ENCODE data around the gene LRP1B.
"Not testable (repeated sequence)": the region's sequence is repeated elsewhere in the genome, so short reads cannot be mapped to it uniquely, and the experiment has no call there.

Gene LRP1B

GRCh38 chr2:140355511-140356090, 1775.2 kb downstream of the LRP1B start:
- no peaks in the 10 kb centered on the region for H3K4me1 ChIP-seq (ENCODE audit: control insufficient read depth in 1 of 2, insufficient read depth in 2 of 2, low read length in 2 of 2)
- H3K36me3 ChIP-seq (ENCODE audit: control insufficient read depth in 1 of 2, insufficient read depth in 2 of 2, low read length in 2 of 2) = no peaks in the 10 kb centered on the region
- no peak overlapping the region for H3K4me3 ChIP-seq (ENCODE audit: low read depth in 1 of 2, low read length in 2 of 2)
- H3K27ac ChIP-seq (ENCODE audit: low read depth, low read length) = no peak overlapping the region
- H3K9me3 ChIP-seq (ENCODE audit: control insufficient read depth in 1 of 2, low read length in 2 of 2) = no peaks in the 10 kb centered on the region
- no peaks in the 10 kb centered on the region for H3K27me3 ChIP-seq (ENCODE audit: control insufficient read depth in 1 of 2, insufficient read depth in 2 of 2, low read length in 2 of 2)
- H3K9ac ChIP-seq (ENCODE audit: low read depth in 1 of 2, low read length in 2 of 2) = no peak overlapping the region

DNA sequence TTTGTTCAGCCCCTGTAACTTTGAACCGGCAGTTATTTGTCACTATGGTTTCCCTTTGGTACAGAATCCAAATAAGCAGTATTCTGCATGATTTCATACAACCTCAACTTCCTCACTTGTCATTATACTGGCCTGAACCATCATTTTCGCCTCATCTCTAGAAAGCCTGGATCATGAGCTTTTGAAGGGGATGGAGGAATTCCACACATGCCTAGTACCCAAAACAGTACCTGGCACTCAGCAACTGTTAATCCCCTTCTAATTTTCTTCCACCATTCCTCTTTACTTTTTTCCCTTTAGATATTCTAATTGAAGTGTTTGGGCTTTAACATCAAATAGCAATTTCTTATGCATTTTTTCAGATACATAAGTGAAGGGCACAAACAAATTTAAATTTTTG, 1776.3 kb downstream of the LRP1B start:
- H3K9ac ChIP-seq (ENCODE audit: low read depth in 1 of 2, low read length in 2 of 2) = no peak overlapping the region
- no peaks in the 10 kb centered on the region for H3K9me3 ChIP-seq (ENCODE audit: control insufficient read depth in 1 of 2, low read length in 2 of 2)
- H3K27me3 ChIP-seq (ENCODE audit: control insufficient read depth in 1 of 2, insufficient read depth in 2 of 2, low read length in 2 of 2) = no peaks in the 10 kb centered on the region
- no peak overlapping the region for H3K4me3 ChIP-seq (ENCODE audit: low read depth in 1 of 2, low read length in 2 of 2)
- no peak overlapping the region for H3K27ac ChIP-seq (ENCODE audit: low read depth, low read length)
- no peaks in the 10 kb centered on the region for H3K36me3 ChIP-seq (ENCODE audit: control insufficient read depth in 1 of 2, insufficient read depth in 2 of 2, low read length in 2 of 2)
- H3K4me1 ChIP-seq (ENCODE audit: control insufficient read depth in 1 of 2, insufficient read depth in 2 of 2, low read length in 2 of 2) = no peaks in the 10 kb centered on the region

GRCh38 chr2:140353541-140353940, 1777.3 kb downstream of the LRP1B start:
- Histone ChIP-seq H3K9me3 (ENCODE audit: control insufficient read depth in 1 of 2, low read length in 2 of 2) (no peaks in the 10 kb centered on the region), H3K4me3 (ENCODE audit: low read depth in 1 of 2, low read length in 2 of 2) (no peak overlapping the region), H3K36me3 (ENCODE audit: control insufficient read depth in 1 of 2, insufficient read depth in 2 of 2, low read length in 2 of 2) (no peaks in the 10 kb centered on the region), H3K27ac (ENCODE audit: low read depth, low read length) (no peak overlapping the region), H3K4me1 (ENCODE audit: control insufficient read depth in 1 of 2, insufficient read depth in 2 of 2, low read length in 2 of 2) (no peaks in the 10 kb centered on the region), H3K27me3 (ENCODE audit: control insufficient read depth in 1 of 2, insufficient read depth in 2 of 2, low read length in 2 of 2) (no peaks in the 10 kb centered on the region), H3K9ac (ENCODE audit: low read depth in 1 of 2, low read length in 2 of 2) (no peak overlapping the region)

GRCh38 chr2:140351692-140352091, 1779.1 kb downstream of the LRP1B start:
- Histone ChIP-seq H3K9me3 (ENCODE audit: control insufficient read depth in 1 of 2, low read length in 2 of 2) (no peaks in the 10 kb centered on the region), H3K27me3 (ENCODE audit: control insufficient read depth in 1 of 2, insufficient read depth in 2 of 2, low read length in 2 of 2) (no peaks in the 10 kb centered on the region), H3K4me3 (ENCODE audit: low read depth in 1 of 2, low read length in 2 of 2) (no peak overlapping the region), H3K9ac (ENCODE audit: low read depth in 1 of 2, low read length in 2 of 2) (no peak overlapping the region), H3K36me3 (ENCODE audit: control insufficient read depth in 1 of 2, insufficient read depth in 2 of 2, low read length in 2 of 2) (no peaks in the 10 kb centered on the region), H3K4me1 (ENCODE audit: control insufficient read depth in 1 of 2, insufficient read depth in 2 of 2, low read length in 2 of 2) (no peaks in the 10 kb centered on the region), H3K27ac (ENCODE audit: low read depth, low read length) (no peak overlapping the region)

DNA sequence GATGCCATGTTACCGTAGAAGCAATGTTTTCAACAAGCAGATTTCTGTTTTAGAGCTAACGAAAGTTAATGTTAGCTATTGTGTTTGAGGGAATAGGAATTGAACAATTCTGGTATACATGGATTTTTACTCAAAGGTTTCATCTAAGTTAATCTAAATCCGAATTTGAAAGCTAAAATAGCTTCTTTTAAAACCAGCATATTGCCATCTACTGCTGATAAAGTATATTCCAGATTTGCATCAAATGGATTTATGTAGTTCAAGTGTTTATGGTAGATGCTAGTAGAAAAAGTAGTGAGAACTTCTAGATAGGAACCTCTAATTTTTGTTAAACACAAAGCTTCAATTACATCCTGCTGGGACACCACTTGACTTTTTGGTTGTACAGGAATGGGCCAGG, 1781.1 kb downstream of the LRP1B start:
- no peaks in the 10 kb centered on the region for H3K9me3 ChIP-seq (ENCODE audit: control insufficient read depth in 1 of 2, low read length in 2 of 2)
- H3K36me3 ChIP-seq (ENCODE audit: control insufficient read depth in 1 of 2, insufficient read depth in 2 of 2, low read length in 2 of 2) = no peaks in the 10 kb centered on the region
- no peaks in the 10 kb centered on the region for H3K27me3 ChIP-seq (ENCODE audit: control insufficient read depth in 1 of 2, insufficient read depth in 2 of 2, low read length in 2 of 2)
- H3K9ac ChIP-seq (ENCODE audit: low read depth in 1 of 2, low read length in 2 of 2) = no peak overlapping the region
- H3K27ac ChIP-seq (ENCODE audit: low read depth, low read length) = no peak overlapping the region
- H3K4me1 ChIP-seq (ENCODE audit: control insufficient read depth in 1 of 2, insufficient read depth in 2 of 2, low read length in 2 of 2) = no peaks in the 10 kb centered on the region
- no peak overlapping the region for H3K4me3 ChIP-seq (ENCODE audit: low read depth in 1 of 2, low read length in 2 of 2)

DNA sequence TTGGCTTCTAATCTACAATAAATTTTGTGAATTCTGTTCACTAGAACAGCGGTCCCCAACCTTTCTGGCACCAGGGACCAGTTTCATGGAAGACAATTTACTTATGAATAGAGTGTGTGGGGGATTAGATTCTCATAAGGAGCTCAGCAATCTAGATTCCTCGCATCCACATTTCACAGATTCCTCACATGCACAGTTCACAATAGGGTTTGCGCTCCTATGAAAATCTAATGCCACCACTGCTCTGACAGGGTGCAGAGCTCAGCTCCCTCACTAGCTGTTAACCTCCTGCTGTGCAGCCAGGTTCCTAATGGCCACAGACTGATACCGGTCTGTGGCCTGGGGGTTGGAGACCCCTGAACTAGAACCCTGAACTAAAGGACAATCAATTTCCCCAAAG, 1782.0 kb downstream of the LRP1B start:
- no peaks in the 10 kb centered on the region for H3K4me1 ChIP-seq (ENCODE audit: control insufficient read depth in 1 of 2, insufficient read depth in 2 of 2, low read length in 2 of 2)
- no peaks in the 10 kb centered on the region for H3K36me3 ChIP-seq (ENCODE audit: control insufficient read depth in 1 of 2, insufficient read depth in 2 of 2, low read length in 2 of 2)
- H3K27ac ChIP-seq (ENCODE audit: low read depth, low read length) = no peak overlapping the region
- H3K27me3 ChIP-seq (ENCODE audit: control insufficient read depth in 1 of 2, insufficient read depth in 2 of 2, low read length in 2 of 2) = no peaks in the 10 kb centered on the region
- H3K9ac ChIP-seq (ENCODE audit: low read depth in 1 of 2, low read length in 2 of 2) = no peak overlapping the region
- H3K9me3 ChIP-seq (ENCODE audit: control insufficient read depth in 1 of 2, low read length in 2 of 2) = no peaks in the 10 kb centered on the region
- no peak overlapping the region for H3K4me3 ChIP-seq (ENCODE audit: low read depth in 1 of 2, low read length in 2 of 2)

DNA sequence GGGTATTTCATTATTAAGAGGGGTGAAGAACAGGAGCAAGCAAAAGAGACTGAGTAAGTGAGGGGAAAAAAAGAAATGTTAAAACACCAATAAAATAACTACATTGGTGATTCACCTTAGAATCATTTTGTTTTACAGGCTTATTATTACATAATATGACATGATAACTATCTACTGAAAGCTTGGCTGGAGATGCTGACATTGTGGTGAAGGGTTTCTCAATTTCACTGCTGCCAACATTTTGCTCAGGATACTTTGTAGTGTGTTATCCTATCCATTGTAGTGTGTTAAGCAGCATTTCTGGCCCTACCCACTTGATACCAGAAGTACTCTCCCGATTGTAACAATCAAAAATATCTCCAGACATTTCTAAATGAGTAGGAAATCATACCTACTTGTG, 1786.0 kb downstream of the LRP1B start:
- no peak overlapping the region for H3K9ac ChIP-seq (ENCODE audit: low read depth in 1 of 2, low read length in 2 of 2)
- H3K36me3 ChIP-seq (ENCODE audit: control insufficient read depth in 1 of 2, insufficient read depth in 2 of 2, low read length in 2 of 2) = no peaks in the 10 kb centered on the region
- no peaks in the 10 kb centered on the region for H3K9me3 ChIP-seq (ENCODE audit: control insufficient read depth in 1 of 2, low read length in 2 of 2)
- H3K27me3 ChIP-seq (ENCODE audit: control insufficient read depth in 1 of 2, insufficient read depth in 2 of 2, low read length in 2 of 2) = no peaks in the 10 kb centered on the region
- no peaks in the 10 kb centered on the region for H3K4me1 ChIP-seq (ENCODE audit: control insufficient read depth in 1 of 2, insufficient read depth in 2 of 2, low read length in 2 of 2)
- H3K4me3 ChIP-seq (ENCODE audit: low read depth in 1 of 2, low read length in 2 of 2) = no peak overlapping the region
- no peak overlapping the region for H3K27ac ChIP-seq (ENCODE audit: low read depth, low read length)

DNA sequence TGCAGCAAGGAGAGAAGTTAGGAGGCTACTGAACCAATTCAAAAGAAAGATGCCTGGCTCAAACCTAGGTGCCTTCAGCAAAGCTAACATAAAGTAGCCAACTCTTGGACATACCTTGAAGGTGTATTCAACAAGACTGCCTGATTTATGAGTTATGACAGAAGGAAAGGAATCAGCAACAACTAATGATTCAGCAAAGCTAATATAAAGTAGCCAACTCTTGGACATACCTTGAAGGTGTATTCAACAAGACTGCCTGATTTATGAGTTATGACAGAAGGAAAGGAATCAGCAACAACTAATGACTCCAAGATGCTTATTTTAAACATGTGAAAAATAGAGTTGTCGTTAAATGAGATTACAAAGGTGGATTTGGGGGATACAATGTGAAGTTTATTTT, 1786.5 kb downstream of the LRP1B start:
- not testable (repeated sequence) for H3K27me3 ChIP-seq (ENCODE audit: control insufficient read depth in 1 of 2, insufficient read depth in 2 of 2, low read length in 2 of 2); H3K9me3 ChIP-seq (ENCODE audit: control insufficient read depth in 1 of 2, low read length in 2 of 2); H3K4me3 ChIP-seq (ENCODE audit: low read depth in 1 of 2, low read length in 2 of 2); H3K4me1 ChIP-seq (ENCODE audit: control insufficient read depth in 1 of 2, insufficient read depth in 2 of 2, low read length in 2 of 2); H3K27ac ChIP-seq (ENCODE audit: low read depth, low read length); H3K36me3 ChIP-seq (ENCODE audit: control insufficient read depth in 1 of 2, insufficient read depth in 2 of 2, low read length in 2 of 2); H3K9ac ChIP-seq (ENCODE audit: low read depth in 1 of 2, low read length in 2 of 2)

GRCh38 chr2:140338795-140339194, 1792.0 kb downstream of the LRP1B start:
- Histone ChIP-seq H3K4me3 (ENCODE audit: low read depth in 1 of 2, low read length in 2 of 2) (no peak overlapping the region), H3K9ac (ENCODE audit: low read depth in 1 of 2, low read length in 2 of 2) (no peak overlapping the region), H3K27me3 (ENCODE audit: control insufficient read depth in 1 of 2, insufficient read depth in 2 of 2, low read length in 2 of 2) (no peaks in the 10 kb centered on the region), H3K27ac (ENCODE audit: low read depth, low read length) (no peak overlapping the region), H3K9me3 (ENCODE audit: control insufficient read depth in 1 of 2, low read length in 2 of 2) (no peaks in the 10 kb centered on the region), H3K36me3 (ENCODE audit: control insufficient read depth in 1 of 2, insufficient read depth in 2 of 2, low read length in 2 of 2) (no peaks in the 10 kb centered on the region), H3K4me1 (ENCODE audit: control insufficient read depth in 1 of 2, insufficient read depth in 2 of 2, low read length in 2 of 2) (peaks cover 0 to 4% of the 10 kb centered on the region in 2 donors)

- H3K4me3 ChIP-seq (ENCODE audit: low read depth in 1 of 2, low read length in 2 of 2) = no peak overlapping the region
- H3K27me3 ChIP-seq (ENCODE audit: control insufficient read depth in 1 of 2, insufficient read depth in 2 of 2, low read length in 2 of 2) = no peaks in the 10 kb centered on the region
- H3K4me1 ChIP-seq (ENCODE audit: control insufficient read depth in 1 of 2, insufficient read depth in 2 of 2, low read length in 2 of 2) = peaks cover 0 to 4% of the 10 kb centered on the region in 2 donors
- no peaks in the 10 kb centered on the region for H3K36me3 ChIP-seq (ENCODE audit: control insufficient read depth in 1 of 2, insufficient read depth in 2 of 2, low read length in 2 of 2)
- no peak overlapping the region for H3K9ac ChIP-seq (ENCODE audit: low read depth in 1 of 2, low read length in 2 of 2)
- H3K27ac ChIP-seq (ENCODE audit: low read depth, low read length) = no peak overlapping the region
- H3K9me3 ChIP-seq (ENCODE audit: control insufficient read depth in 1 of 2, low read length in 2 of 2) = no peaks in the 10 kb centered on the region
These were observed 1793.8 kb downstream of the LRP1B start for GRCh38 chr2:140337061-140337460.

GRCh38 chr2:140316345-140316744, 1814.5 kb downstream of the LRP1B start:
- Histone ChIP-seq H3K4me1 (ENCODE audit: control insufficient read depth in 1 of 2, insufficient read depth in 2 of 2, low read length in 2 of 2) (no peaks in the 10 kb centered on the region), H3K36me3 (ENCODE audit: control insufficient read depth in 1 of 2, insufficient read depth in 2 of 2, low read length in 2 of 2) (no peaks in the 10 kb centered on the region), H3K4me3 (ENCODE audit: low read depth in 1 of 2, low read length in 2 of 2) (no peak overlapping the region), H3K9me3 (ENCODE audit: control insufficient read depth in 1 of 2, low read length in 2 of 2) (no peaks in the 10 kb centered on the region), H3K9ac (ENCODE audit: low read depth in 1 of 2, low read length in 2 of 2) (no peak overlapping the region), H3K27me3 (ENCODE audit: control insufficient read depth in 1 of 2, insufficient read depth in 2 of 2, low read length in 2 of 2) (no peaks in the 10 kb centered on the region), H3K27ac (ENCODE audit: low read depth, low read length) (no peak overlapping the region)

Measured in duodenal mucosa (tissue), 2 donors.